NCI-H2081 treated with DMSO at 0.1 percent for 48 hours (cell line): ENCODE measurements around the gene XPR1.

Source experiments
- DNase-seq: peaks from one replicate; lab custom pipeline; 2025; lab: John Stamatoyannopoulos, UW

Gene XPR1

DNA sequence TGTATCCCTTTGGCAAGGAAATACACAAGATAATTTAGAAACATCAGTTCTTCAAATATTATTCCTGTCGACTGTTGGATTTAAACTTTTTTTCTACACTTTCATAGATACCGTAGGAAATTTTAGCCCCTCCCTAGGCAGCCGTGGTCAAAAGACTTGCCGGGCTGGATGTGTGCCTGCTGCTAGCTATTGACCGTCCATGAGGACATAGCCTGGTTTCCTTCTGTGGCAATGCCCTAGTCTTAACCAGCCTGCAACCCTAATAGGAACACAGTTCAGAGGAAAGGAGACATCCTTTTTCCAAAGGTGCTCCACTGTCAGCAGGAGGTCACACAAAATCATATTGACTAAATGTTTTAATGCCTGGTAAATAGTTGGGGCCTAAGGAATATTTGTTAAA, 260.4 kb downstream of the XPR1 start:
- DNase-seq: no peak

DNA sequence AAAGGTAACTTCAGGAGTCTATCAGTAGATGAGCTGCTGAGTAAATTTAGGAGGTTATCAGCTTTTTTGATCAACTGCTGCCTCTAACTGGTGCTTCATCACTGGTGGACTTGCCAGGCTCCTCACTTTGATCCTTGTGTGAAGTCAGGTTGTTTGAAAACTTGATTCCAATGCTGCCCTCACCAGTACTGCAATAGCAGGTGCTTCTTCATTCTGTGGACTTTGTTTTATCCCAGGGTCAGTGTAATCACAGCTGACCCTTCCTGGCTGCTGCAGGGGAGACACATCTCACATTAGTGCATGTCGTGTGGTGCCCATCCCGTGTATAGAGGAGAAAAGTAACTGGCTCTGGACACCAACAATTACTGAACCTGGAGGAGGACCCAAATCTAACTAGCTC, 260.9 kb downstream of the XPR1 start:
- no peak for DNase-seq

DNA sequence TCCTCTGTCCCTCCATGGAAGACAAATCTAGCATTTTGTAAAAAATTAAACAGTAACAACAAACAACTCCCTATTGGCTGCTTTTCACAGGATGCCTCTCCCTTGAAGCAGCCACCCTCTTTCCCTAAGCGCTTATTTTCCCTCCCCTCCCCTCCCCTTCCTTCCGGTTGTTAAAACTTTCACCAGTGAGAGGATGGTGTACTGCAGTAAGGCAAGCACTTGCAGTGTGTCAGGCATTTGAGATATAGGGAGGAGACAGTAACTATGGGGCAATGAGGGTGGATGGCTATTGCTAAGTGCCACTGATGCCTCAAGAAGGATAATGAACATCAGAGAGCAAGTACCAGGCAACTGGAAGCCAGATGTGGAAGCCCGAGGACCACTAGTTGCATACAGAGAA, 261.8 kb downstream of the XPR1 start:
- DNase-seq: no peak

DNA sequence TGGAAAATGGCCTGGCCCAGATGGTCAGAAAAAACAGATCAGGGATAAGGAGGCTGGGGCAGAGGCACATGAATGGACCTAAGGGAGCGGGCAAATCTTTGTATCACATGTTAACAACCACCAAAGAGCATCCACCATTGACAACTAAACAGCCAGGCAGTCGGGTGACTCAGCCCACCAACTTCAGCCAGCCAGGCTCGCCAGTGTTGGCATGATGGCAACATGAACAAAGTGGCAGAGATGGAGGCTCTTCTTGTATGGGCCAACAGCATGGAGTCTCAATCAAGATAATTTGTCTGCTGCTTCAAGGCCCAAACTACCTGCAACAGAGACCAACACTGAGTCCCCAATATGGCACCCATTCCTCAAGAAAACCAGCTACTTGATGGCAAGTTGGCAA, 264.3 kb downstream of the XPR1 start:
- no peak for DNase-seq

DNA sequence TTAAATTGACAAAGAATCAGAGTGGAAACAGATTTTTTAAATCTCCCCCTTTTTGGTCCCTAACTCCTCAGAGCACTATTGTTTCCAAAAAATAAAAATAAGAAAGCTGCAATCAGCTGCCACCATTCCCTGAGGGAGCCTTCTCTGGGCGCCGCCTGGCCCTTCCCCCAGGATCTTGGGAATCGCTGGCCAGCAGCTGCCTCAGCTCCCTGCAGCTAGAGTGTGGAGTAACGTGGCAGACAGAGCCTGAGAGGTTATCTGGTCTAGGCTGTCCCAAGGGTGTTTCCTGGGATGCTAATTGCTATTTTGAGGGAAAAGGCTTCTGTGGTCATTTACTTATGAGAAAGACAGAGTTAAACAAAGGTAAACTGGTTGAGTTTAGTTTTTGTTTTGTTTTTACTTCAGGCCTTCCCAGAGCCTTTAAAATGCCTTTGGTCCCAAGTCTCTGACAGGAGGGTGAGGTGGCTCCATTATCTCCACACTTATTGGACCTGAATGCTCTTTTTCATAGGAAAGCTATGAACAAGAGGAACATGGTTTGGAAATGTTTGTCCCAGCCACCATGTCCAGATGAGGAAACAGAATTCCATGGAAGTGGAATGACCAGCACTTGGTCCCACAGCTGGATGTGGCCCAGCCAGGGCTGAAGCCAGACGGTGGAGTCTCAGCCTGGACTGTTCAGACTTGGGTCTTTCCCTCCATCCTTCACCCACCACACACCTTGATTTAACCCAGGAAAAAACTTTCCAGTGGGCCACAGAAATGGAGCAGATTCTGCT, 266.8 kb downstream of the XPR1 start:
- DNase-seq: no peak

DNA sequence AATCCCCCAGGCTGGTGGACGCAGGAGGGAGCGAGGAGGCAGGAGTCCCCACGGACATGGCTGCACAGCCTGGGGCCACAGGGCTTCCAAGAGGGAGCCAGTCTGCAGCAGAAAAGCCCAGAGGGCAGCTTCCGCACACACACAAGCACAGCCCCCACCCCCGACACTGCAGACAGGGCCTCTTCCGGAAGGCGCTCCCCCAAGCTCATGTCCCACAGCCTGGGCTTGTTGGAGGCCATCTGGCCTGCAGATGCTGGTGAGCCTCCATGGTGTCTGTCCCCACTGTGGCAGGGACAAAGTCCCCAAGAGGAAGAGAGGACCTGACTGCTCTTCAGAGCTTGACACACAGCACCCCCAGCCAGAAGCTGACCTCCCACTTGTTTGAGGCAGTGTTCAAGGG, 267.4 kb downstream of the XPR1 start:
- DNase-seq: no peak

DNA sequence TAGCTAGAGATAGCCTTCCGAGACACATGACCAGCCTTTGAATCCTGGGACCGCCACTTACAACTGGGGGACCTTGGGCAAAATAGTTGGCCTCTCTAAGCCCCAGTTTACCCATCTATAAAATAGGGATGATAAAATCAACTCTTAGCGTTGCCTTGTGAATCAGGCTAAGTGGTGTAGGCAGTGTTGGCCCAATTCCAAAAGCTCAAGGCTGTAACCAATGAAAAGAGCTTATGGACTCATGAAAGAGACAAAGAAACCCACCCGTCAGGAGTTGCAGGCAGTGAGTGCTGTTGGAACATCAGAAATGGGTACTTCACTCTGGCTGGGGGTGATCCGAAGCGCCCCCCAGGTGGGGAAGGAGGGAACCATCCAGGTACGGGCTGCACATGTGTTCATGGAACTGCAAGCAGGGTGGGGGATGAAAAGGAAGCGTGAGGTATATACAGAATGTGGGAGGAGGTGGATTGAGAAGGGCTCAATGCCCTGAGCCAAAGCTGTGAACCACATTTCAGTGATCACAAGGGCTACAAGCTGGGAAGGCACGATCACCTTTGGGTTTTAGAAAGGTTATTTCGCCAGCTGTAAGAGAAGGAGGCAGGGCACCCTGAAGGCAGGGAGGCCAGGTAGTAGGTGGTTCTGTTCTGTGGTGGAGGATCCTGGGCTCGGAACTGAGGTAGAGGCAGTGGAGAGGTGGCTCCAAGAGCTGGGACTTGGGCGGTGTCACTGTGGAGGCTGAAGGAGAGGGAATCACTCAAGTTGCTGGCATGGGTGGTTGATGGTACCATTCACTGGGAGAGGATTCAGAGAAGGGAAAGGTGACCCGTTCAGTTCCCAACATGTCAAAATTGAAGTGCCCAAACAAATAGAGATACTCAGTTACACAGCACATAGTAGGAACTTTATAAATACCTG, 269.5 kb downstream of the XPR1 start:
- no peak for DNase-seq

DNA sequence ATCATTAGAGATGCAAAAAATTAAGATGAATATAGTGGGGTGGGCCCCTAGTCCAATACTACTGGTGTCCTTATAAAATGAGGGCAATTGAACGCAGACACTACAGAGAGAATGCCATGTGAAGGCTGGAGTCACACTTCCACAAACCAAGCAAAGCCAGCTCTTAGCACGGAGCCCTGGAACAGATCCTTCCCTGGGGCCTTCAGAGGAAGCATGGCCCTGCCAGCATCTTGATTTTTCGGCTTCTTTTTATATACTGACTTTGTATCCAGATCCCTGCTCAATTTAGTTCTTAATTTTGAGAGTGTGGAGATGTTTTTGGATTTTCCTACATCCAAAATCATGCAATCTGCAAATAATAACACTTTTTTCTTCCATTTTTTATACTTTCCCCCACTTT, 270.7 kb downstream of the XPR1 start:
- DNase-seq: no peak

DNA sequence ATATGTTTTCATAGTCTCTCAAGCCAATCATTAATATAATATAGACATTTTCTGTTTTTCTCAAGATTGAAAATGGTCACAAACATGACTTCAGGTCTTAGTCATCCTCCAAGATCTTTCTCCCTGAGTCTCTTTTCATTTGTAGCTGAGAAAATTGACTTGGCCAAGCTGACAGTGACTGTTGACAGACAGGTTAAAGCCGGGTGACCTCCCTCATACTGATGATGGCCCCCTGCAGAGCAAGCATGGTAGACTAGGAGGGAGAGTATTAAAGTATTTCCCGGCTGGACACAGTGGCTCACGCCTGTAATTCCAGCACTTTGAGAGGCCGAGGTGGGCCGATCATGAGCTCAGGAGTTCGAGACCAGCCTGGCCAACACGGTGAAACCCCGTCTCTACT, 274.1 kb downstream of the XPR1 start:
- no peak for DNase-seq

DNA sequence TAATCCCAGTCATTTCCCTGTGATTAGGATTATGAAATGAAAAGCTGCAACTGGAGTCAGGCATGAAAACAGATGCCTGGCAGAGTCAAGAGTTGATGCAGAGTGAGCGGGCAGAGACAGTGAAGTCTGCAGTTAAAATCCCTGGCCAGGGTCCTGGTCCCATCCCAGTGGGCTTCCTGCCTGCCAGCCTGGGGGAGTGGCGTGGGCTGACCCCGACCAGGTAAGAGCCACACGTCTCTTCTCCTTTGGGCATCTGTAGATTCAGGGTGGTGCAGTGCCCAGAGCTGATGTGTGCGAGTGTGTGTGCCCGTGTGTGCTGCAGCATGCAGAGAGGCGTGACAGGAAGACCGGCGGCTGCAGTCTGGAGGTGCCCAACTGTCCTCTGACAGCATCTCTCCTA, 274.7 kb downstream of the XPR1 start:
- DNase-seq: no peak

DNA sequence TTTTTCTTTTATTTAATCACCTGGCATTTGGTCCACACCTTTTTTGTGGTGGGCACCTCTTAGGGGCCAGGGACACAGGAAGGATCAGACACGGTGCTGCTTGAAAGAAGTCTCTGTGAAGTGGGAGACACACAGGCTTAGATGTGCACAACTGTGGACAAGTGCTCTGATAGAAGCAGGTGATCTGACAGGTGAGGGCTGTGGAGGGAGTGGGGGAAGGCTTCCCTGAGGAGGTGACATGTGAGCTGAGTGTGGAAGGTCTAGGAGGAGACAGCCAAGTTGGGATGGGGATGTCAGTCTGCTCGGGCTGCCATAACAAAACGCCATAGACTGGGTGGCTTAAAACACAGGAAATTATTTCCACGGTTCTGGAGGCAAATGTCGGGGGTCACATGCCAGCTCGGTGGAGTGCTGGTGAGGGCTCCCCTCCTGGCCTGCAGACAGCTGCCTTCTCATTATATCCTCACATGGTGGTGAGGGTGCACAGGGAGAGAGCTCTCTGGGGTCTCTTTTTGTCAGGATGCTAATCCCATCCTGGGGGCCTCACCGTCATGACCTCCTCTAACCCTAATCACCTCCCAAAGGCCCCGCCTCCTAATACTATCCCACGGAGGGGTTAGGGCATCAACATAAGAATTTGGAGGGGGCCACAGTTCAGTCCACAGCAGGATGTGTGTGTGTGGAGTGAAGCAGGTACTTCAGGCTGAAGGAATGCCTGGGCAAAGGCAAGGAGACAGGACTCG, 275.7 kb downstream of the XPR1 start:
- no peak for DNase-seq

DNA sequence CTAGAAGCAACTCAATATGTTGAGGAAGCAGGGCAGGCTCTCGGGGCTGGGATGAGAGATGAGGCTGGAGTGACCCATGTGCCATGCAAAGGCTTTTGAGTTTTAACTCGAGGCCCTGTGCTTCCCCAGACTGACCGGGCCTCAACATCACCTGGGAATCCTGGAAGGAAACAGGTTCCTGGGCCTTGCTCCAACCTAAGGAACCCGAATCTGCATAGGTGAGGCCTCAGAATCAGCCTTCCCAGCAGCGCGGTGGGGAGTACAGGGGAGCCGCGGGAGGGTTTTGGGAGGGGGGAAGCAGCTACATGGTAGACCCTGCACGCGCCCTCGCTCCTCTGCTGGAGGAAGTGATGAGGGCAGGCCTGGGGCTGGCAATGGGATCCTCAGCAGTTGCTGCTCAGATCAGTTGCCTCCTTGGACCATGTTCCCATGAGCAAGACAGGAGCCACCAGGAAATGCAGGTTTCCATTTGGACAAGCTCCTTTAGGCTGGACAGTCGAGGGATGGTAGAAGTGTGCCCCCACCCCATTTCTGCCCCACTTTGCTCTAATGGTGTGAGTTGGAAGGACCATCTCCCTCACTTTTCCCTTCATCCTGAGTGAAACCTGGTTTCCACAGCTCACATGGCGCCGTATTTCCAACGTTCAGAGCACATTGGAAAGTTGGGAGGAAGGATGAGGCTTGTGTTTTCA, 276.4 kb downstream of the XPR1 start:
- no peak for DNase-seq

DNA sequence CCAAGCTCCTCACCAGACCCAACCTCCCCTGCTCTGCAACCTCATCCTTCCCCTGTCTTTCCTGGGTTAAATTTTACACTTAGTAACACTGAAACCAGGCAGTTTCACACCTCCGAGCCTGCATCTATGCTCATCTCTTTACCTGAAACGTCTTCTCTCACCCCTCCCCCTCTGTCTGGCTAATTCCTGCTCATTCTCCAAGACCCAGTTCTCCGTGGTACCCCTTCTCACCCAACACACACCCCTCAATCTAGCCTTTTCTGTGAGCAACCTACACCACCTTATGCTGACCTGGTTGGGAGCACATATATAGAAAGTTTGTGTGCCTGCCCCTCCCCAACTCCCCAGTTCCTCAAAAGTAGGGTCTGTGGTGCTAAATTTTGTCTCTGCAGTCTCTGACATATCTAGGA, 277.2 kb downstream of the XPR1 start:
- no peak for DNase-seq

DNA sequence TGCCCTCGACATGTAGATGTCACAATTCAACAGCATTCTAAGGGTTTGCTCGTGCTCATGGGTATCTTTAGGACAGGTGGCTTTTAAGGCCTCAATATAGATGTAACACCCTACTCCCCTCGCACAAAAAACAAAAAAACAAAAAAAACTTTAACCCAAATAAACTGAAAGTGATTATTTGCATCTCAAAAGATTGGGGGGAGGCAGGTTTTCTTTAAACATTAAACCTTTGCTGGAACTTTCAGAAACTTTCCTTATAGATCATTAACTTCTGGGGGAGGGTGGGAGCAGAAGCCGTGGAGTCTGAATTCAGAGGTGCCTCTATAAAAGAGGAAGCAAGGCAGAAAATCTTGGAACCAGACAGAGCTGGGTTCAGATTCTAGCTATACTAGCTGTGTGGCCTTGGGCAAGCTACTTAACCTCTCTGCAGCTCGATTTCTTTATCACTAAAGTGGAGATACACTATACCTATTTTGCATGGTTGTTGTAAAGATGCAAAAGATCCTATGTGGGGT, 277.7 kb downstream of the XPR1 start:
- DNase-seq: no peak

DNA sequence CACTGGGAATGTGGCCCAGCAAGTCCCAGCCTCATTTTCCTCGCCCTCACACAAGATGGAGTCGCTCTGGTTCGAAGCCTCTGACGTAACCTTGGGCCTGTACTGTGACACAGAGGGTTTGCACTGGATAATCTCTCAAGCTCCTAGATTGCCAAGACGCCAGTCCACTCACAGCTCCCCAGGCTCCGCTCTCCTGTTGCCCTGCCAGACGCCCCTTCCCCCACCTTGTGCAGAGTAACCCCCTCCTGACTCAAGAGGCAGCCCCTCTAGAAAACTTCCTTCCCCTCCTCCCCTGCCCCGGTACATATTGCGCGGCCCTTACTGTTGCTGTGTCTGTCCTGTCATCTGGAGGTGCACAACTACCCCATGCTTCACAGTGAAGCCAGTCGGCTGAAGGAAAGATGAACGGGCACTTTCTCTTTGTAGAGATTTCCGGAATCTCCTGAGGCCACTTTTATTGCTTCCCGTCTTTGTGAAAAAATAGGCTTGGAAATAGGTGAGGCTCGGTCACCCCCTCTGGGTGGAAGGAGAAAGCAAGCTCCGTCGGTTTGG, 279.9 kb downstream of the XPR1 start:
- DNase-seq: no peak

DNA sequence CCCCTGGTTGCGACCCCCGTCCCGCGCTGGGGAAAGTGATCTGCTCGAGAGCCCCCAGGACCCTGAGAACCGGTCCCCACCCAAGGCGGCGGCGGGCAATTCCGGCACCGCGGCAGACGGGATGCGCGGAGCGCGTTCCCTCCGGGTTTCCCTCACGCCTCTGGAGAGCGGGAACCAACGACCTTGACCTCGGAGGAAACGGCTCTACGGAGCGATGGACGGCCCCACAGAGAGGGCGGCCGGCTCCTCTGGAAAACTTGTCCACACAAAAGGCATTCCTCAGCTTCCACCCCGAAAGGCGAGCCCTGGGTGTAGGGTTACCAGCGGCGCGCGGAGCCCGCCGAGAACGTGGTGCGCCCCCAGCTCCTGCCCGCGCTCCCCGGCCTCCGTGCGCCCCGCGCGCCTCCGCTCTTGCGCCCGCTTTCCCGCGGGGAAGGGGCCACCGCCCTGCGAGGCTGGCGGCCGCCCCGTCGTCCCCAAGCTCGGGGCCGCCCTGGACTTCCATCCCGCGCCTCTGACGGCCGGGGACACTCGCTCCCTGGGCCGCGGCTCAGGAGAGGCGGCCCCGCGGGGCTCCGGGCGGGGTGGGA, 280.5 kb downstream of the XPR1 start:
- DNase-seq: no peak

DNA sequence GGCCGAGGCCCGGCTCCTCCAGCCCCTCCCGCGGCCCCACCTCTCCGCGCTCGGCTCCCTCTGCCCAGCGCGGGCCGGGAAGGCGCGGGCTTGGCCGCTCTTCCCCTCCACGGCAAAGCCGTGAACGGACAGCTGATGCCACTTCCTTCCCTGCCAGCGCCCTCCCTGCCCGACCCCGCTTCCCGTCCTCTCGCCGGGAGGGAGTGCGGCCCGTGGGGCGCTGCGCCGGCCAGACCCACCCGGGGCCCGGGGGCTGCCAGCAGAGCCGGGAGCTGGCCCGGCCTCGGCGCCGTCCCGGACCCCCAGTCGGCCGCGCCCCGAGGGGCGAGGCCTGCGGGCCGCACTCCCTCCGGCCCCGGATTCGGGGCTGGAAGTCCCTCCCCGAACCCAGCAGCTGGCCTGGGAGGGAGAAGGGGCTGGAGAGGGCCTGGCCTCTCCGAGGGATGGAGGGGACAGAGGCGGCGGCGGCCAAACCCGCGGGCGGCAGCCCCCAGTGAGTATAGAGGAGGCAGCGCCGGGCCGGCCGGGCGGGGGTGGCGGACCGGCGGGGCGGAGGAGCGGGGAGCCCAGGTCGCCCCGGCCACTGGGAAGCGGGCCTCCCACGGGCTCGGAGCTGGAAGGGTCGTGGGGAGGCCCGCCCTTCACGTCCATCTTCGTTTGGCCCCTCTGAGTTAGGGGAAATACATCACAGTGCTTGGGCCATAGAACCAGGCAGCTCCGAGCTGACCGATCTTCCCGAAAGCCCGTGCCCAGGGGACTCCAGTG, 281.2 kb downstream of the XPR1 start, which contains the start of gene KIAA1614:
Gene KIAA1614, plus strand, starts transcription at position 97 of the 765 bp plus-strand sequence. Its CDS starts 347 bp downstream, at position 444.
- no peak for DNase-seq

DNA sequence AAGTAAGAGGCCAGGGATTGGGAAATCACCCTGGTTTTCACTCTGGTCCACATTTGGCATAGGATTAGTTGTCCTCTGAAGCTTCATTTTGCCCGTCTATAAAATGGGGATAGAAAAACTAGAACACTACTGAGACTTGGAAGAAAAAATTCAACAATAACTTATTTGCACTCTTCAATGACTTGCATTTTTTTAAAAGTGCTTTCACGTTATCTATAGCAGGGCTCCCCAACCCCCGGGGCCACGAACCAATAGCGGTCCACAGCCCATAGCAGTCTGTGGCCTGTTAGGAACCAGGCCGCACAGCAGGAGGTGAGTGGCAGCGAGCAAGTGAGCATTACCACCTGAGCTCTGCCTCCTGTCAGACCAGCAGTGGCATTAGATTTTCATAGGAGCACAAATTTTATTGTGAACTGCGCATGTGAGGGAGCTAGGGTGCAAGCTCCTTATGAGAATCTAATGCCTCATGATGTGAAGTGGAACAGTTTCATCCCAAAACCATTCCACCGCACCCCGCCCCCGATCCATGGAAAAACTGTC, 283.7 kb downstream of the XPR1 start:
- no peak for DNase-seq

DNA sequence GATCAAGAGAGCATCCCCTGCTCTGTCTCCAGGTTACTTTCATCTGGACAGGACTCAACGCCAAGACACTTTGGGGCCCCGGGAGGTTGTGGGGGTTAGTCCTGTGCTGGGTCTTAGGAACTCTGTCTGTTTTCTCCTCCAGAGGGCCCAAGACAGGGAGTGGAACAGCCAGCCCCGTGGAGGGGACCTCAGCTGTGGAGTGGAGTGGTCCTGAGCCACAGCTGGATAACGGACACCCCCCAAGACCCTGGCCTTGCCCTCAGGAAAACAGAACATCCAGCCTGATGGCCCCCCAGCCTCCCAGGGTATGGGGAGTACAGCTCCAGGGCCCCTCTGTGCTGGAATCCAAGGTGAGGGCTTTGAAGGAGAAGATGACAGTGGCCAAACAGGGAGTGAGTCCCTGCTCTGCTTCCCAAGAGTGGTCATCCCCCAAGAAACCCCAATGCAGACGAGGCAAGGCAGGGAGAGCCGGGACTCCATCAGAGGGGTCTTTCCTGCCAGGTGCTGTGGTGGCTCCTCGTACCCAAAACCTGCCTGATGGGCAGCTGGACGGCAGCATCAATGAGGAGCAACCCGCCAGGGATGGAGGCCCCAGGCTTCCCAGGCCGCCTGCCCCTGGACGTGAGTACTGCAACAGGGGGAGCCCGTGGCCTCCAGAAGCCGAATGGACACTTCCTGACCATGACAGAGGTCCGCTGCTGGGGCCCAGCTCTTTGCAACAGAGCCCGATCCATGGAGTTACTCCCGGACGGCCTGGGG, 284.4 kb downstream of the XPR1 start:
- DNase-seq: no peak
